ENCODE results near the gene B4GALT1. TPM values are rescaled to one million over a fixed set of nuclear protein-coding genes. Genes with fewer than 3 reads are reported as not detected.

The B4GALT1 gene
- total and polyA plus RNA-seq, 2 of the 8 experiments (the other 6 are each of a cell fraction or from before 2014, with no cell fraction given) = 12.8 to 18.2 TPM

DNA sequence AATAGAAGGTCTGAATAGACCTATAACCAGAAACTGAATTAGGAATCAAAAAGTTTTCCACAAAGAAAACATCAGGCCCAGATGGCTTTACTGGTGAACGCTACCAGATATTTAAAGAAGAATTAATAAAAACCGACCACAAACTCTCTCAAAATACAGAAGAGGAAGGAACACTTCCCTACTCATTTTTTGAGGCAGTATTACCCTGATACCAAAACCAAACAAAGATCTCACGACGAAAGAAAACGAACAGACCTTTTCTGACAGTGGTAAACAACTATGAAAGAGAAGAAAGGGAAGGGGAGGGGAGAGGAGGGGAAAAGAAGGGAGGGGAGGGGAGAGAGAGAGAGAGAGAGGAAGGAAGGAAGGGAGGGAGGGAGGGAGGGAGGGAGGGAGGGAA lies 13.5 kb downstream of the B4GALT1 start (continued):
- TF ChIP-seq SIX5 (IDR thresholded peaks at IDR 0.05; ENCODE audit: low read depth, low read length) = no peak
